Vagina (tissue), 2 donors: ENCODE measurements around the gene FAM83B.

ENCODE experiments used
- POLR2A ChIP-seq, 2 donors: fragments of 450-650 bp; IDR thresholded peaks; one replicate each; pipeline ENCODE4 v1.6.1; 2017; ENCODE audit warnings: antibody characterized with exemption in 2 of 2, mild to moderate bottlenecking in 2 of 2, moderate library complexity in 2 of 2
- POLR2AphosphoS5 ChIP-seq, 2 donors: sonication (generic); formaldehyde crosslinking; IDR thresholded peaks; one replicate each; pipeline ENCODE4 v1.9.0; 2017; ENCODE audit warnings: antibody characterized with exemption in 2 of 2, mild to moderate bottlenecking in 2 of 2, low read depth in 1 of 2; ENCODE audit not compliant: insufficient read depth in 1 of 2
- TF ChIP-seq, protein P1 (sequence below), 3 experiments: fragments of 450-650 bp in 2 of 3; fragments of 200-600 bp in 1 of 3; sonication (generic) in 1 of 3; IDR thresholded peaks; one replicate each; pipeline ENCODE4 v1.5.1; 2017 to 2019; ENCODE audit warnings: antibody characterized with exemption in 3 of 3, mild to moderate bottlenecking in 2 of 3, moderate library complexity in 2 of 3

DNA sequence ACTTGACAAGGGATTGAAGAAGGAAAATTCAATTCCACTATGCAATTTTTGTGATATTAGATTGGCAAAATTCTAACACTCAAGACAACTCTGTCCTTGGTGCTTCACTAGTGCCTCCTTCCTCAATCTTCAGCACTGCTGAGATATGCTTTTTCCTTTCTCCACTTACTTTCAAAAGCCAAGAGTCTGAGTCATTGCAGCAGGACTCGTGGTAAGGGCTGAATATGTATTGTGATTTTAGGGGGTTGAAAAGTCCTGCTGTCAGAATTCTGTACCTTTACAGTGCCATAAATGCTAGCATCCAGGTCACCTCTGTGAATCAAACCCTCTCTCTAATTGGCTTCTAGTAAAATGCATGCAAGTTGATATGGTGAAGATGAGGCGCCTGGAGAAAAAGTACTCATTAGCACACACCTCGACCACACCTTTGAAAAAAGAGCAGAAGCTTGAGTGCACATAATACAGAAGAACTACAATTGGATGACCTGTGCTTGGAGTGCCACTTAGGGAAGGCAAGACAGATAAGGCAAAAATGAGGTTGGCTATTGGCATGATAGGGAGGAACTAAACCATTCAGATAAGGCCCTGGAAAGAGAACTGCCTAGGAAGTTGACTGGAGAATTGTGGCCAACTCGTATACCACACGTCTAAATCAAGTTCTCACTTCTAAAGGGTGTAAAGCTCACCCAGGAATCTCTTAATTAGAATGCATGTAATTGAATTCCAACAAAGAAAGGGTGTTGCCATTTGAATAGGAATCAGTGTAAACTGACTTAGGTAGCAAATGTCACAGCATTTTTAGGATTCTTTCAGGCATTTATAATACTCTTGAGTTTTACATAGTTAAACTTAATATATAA lies 43.6 kb upstream of the FAM83B start:
- TF ChIP-seq, protein P1, sequence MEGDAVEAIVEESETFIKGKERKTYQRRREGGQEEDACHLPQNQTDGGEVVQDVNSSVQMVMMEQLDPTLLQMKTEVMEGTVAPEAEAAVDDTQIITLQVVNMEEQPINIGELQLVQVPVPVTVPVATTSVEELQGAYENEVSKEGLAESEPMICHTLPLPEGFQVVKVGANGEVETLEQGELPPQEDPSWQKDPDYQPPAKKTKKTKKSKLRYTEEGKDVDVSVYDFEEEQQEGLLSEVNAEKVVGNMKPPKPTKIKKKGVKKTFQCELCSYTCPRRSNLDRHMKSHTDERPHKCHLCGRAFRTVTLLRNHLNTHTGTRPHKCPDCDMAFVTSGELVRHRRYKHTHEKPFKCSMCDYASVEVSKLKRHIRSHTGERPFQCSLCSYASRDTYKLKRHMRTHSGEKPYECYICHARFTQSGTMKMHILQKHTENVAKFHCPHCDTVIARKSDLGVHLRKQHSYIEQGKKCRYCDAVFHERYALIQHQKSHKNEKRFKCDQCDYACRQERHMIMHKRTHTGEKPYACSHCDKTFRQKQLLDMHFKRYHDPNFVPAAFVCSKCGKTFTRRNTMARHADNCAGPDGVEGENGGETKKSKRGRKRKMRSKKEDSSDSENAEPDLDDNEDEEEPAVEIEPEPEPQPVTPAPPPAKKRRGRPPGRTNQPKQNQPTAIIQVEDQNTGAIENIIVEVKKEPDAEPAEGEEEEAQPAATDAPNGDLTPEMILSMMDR (IDR thresholded peaks at IDR 0.05): no peak
- TF ChIP-seq POLR2A (IDR thresholded peaks at IDR 0.05): no peak
- no peak for TF ChIP-seq POLR2AphosphoS5 (IDR thresholded peaks at IDR 0.05; ENCODE audit: insufficient read depth in 1 of 2, low read depth in 1 of 2)
